Keratinocyte (primary cell): ENCODE measurements around the gene DPH1. TPM values are rescaled to one million over a fixed set of nuclear protein-coding genes. Genes with fewer than 3 reads are reported as not detected.

Experiments
- DNase-seq: peaks from one replicate; pipeline ENCODE4 v3.0.0-alpha.2; 2011; ENCODE audit warnings: low read depth, missing footprints, low spot score
- FAIRE-seq: peaks from 2 replicates; lab custom pipeline; 2011; peaks lifted over from hg19 to GRCh38; lab: Jason Lieb, UNC
- H2AFZ ChIP-seq: 2 replicates; pipeline ENCODE4 v1.6.0; 2012; ENCODE audit warnings: low read length, control low read depth, inconsistent platforms; ENCODE audit not compliant: control insufficient read depth
- H3K27ac ChIP-seq: 2 replicates; pipeline ENCODE4 v1.5.1; 2011; ENCODE audit warnings: low read length; ENCODE audit not compliant: control insufficient read depth, insufficient read depth
- H3K27me3 ChIP-seq: 3 replicates; pipeline ENCODE4 v1.6.0; 2011; ENCODE audit warnings: low read length; ENCODE audit not compliant: control insufficient read depth, insufficient read depth; ENCODE audit errors: extremely low read depth
- H3K36me3 ChIP-seq, 2 experiments: 2 replicates in 1 of 2; 3 replicates in 1 of 2; pipeline ENCODE4 v1.5.1; 2011; ENCODE audit warnings: low read length in 2 of 2, mild to moderate bottlenecking in 1 of 2; ENCODE audit not compliant: control insufficient read depth in 2 of 2, insufficient read depth in 2 of 2; ENCODE audit errors: extremely low read depth in 1 of 2
- H3K4me1 ChIP-seq: 3 replicates; pipeline ENCODE4 v1.5.1; 2011; ENCODE audit warnings: low read length; ENCODE audit not compliant: control insufficient read depth, insufficient read depth; ENCODE audit errors: extremely low read depth
- H3K4me2 ChIP-seq: 3 replicates; pipeline ENCODE4 v1.6.0; 2011; ENCODE audit warnings: low read depth, low read length; ENCODE audit not compliant: control insufficient read depth, insufficient read depth; ENCODE audit errors: extremely low read depth
- H3K4me3 ChIP-seq, 3 experiments: fragments of 200-600 bp in 1 of 3; sonication (generic) in 1 of 3; 2 replicates in 2 of 3; 3 replicates in 1 of 3; pipeline ENCODE4 v1.5.1; 2011 to 2016; ENCODE audit warnings: low read length in 3 of 3, mild to moderate bottlenecking in 3 of 3, control low read depth in 2 of 3, inconsistent platforms in 1 of 3, low read depth in 1 of 3, mixed read lengths in 1 of 3, mixed run types in 1 of 3, moderate library complexity in 1 of 3; ENCODE audit not compliant: control insufficient read depth in 2 of 3, insufficient read depth in 2 of 3; ENCODE audit errors: extremely low read depth in 1 of 3
- H3K79me2 ChIP-seq: 2 replicates; pipeline ENCODE4 v1.6.0; 2012; ENCODE audit warnings: low read length; ENCODE audit not compliant: control insufficient read depth, insufficient read depth
- H3K9ac ChIP-seq: 3 replicates; pipeline ENCODE4 v1.6.0; 2011; ENCODE audit warnings: low read length; ENCODE audit not compliant: control insufficient read depth, insufficient read depth; ENCODE audit errors: extremely low read depth
- H3K9me1 ChIP-seq: 3 replicates; pipeline ENCODE4 v1.6.0; 2011; ENCODE audit warnings: low read length; ENCODE audit not compliant: control insufficient read depth, insufficient read depth; ENCODE audit errors: extremely low read depth
- H3K9me3 ChIP-seq: 2 replicates; pipeline ENCODE4 v1.5.1; 2012; ENCODE audit warnings: low read depth, low read length; ENCODE audit not compliant: control insufficient read depth
- H4K20me1 ChIP-seq: 3 replicates; pipeline ENCODE4 v1.6.0; 2011; ENCODE audit warnings: low read length; ENCODE audit not compliant: control insufficient read depth, insufficient read depth; ENCODE audit errors: extremely low read depth
- CTCF ChIP-seq, 3 experiments: IDR thresholded peaks in 1 of 3; conservative IDR thresholded peaks in 1 of 3; optimal IDR thresholded peaks in 1 of 3; 2 replicates in 2 of 3; 3 replicates in 1 of 3; pipeline versions ENCODE3 to v1.5.1; 2011; ENCODE audit warnings: low read length in 3 of 3, mild to moderate bottlenecking in 3 of 3, moderate library complexity in 2 of 3, control low read depth in 1 of 3, inconsistent platforms in 1 of 3; ENCODE audit not compliant: insufficient read depth in 2 of 3; ENCODE audit errors: extremely low read depth in 1 of 3
- EZH2 ChIP-seq: IDR thresholded peaks from one replicate; pipeline ENCODE4 v1.6.1; 2012; ENCODE audit warnings: inconsistent platforms, mild to moderate bottlenecking, low read length, moderate library complexity
- dilution Hi-C: fragments of 300-500 bp; cut with MboI; formaldehyde crosslinking; loops from one replicate; pipeline ENCODE4 v1.7.0; 2020; ENCODE audit warnings: low sequenced_read_pairs; ENCODE audit not compliant: extremely low pct_ligation_motif_present
- polyA plus RNA-seq, 5 experiments: library from polyadenylated mRNA; depleted of rRNA in 3 of 5; stranded (reverse) in 3 of 5; stranded (forward) in 1 of 5; unstranded in 1 of 5; fragments of >200 nt; gene quantifications; 1 replicate in 1 of 5; 2 replicates in 3 of 5; 3 replicates in 1 of 5; pipeline versions ENCODE4 v1.2.1 to v1.2.3, GENCODE V29; 2011 to 2012; ENCODE audit warnings: missing spikeins in 2 of 5, low read depth in 1 of 5, low replicate concordance in 1 of 5

The DPH1 gene
- polyA plus RNA-seq, 1 donor (not counting 4 experiments of a cell fraction or from before 2014, with no cell fraction given): 18.9 TPM

- no peak for DNase-seq
- no peaks in the 10 kb centered on the region for H3K27me3 ChIP-seq
- peaks cover 40% of the 10 kb centered on the region for H3K4me1 ChIP-seq
- H2AFZ ChIP-seq: no peak overlapping the region
- H3K9me1 ChIP-seq: no peaks in the 10 kb centered on the region
- H4K20me1 ChIP-seq: no peaks in the 10 kb centered on the region
- H3K27ac ChIP-seq: no peak overlapping the region
- peaks cover 6 to 7% of the 10 kb centered on the region in 2 experiments for H3K36me3 ChIP-seq
- TF ChIP-seq CTCF (optimal IDR thresholded peaks at IDR 0.05 in 1 of 3, IDR thresholded peaks at IDR 0.05 in 1 of 3, conservative IDR thresholded peaks at IDR 0.05 in 1 of 3; ENCODE audit: extremely low read depth in 1 of 3, insufficient read depth in 2 of 3, low read length in 3 of 3) (peak; percentile 22 to 47 (median 47)), EZH2 (no peak)
- FAIRE-seq: peak; percentile 91
- H3K9ac ChIP-seq: no peak overlapping the region
- H3K79me2 ChIP-seq: no peaks in the 10 kb centered on the region
- H3K4me2 ChIP-seq: peak overlapping the region; percentile 23
- H3K9me3 ChIP-seq: no peaks in the 10 kb centered on the region
- no peak overlapping the region for H3K4me3 ChIP-seq
- dilution Hi-C loops: no loop called here
Measured at GRCh38 chr17:2090804-2091534, 61.0 kb downstream of the DPH1 start.

GRCh38 chr17:2092253-2092652 lies 62.3 kb downstream of the DPH1 start:
- no peaks in the 10 kb centered on the region for H4K20me1 ChIP-seq
- FAIRE-seq: no peak
- H3K9ac ChIP-seq: no peak overlapping the region
- no peaks in the 10 kb centered on the region for H3K9me1 ChIP-seq
- H3K79me2 ChIP-seq: no peaks in the 10 kb centered on the region
- no peak overlapping the region for H3K4me3 ChIP-seq
- DNase-seq: no peak
- peaks cover 3 to 6% of the 10 kb centered on the region in 2 experiments for H3K36me3 ChIP-seq
- no peak overlapping the region for H2AFZ ChIP-seq
- peaks cover 40% of the 10 kb centered on the region for H3K4me1 ChIP-seq
- no peaks in the 10 kb centered on the region for H3K27me3 ChIP-seq
- dilution Hi-C loops: no loop called here
- H3K9me3 ChIP-seq: no peaks in the 10 kb centered on the region
- no peak overlapping the region for H3K27ac ChIP-seq
- no peak overlapping the region for H3K4me2 ChIP-seq
- TF ChIP-seq CTCF (optimal IDR thresholded peaks at IDR 0.05 in 1 of 3, IDR thresholded peaks at IDR 0.05 in 1 of 3, conservative IDR thresholded peaks at IDR 0.05 in 1 of 3; ENCODE audit: extremely low read depth in 1 of 3, insufficient read depth in 2 of 3, low read length in 3 of 3) (peak in 2 of 3 experiments; percentile 16), EZH2 (no peak)
